ENCODE data around the gene APOBEC3C.

DNA sequence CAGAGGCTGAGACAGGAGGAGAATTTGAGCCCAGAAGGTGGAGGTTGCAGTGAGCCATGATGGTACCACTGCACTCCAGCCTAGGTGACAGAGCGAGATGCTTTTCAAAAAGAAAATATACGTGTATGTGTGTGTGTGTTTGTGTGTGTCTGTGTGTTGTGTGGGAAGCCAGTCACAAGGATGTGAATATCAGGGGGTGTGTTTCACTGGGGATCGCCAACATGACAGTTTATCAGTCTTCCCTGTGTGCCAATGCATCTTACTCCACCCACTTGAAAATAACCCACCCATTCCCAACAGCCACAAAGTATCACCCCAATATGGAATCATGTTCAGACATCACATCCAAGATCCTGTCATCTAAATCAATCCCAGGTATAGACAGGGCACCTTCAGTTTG, 42.3 kb upstream of the APOBEC3C start:
- TF ChIP-seq CTCF (conservative IDR thresholded peaks at IDR 0.05; ENCODE audit: low read depth in 2 of 2) (no peak), ETS1 (IDR thresholded peaks at IDR 0.05) (no peak), REST (IDR thresholded peaks at IDR 0.05; ENCODE audit: unreplicated experiment) (no peak), POLR2AphosphoS5 (IDR thresholded peaks at IDR 0.05; ENCODE audit: low read depth) (no peak), EZH2 (IDR thresholded peaks at IDR 0.05; ENCODE audit: low read depth, unreplicated experiment) (no peak), EZH2phosphoT487 (IDR thresholded peaks at IDR 0.05; ENCODE audit: unreplicated experiment) (no peak), ZNF114 (CRISPR knock-in tag; IDR thresholded peaks at IDR 0.05) (no peak)

All from GM23338 (cell line).